Left colon (tissue), 2 donors: ENCODE measurements around the gene FMNL2. TPM values are rescaled to one million over a fixed set of nuclear protein-coding genes. Genes with fewer than 3 reads are reported as not detected.

Source experiments
- total RNA-seq, 2 donors: library from RNA; stranded (reverse); fragmentation: NEBNext Ultra II Directional; extraction: Animal tissue kit (Norgen Biotek cat#: 25700); gene quantifications; one replicate each; pipeline ENCODE4 v1.2.1, GENCODE V29; 2021
- donor health status: DM: no; HTN: no; CAD: no.
- donor health status: DM: yes; HTN: yes; CAD: no.

Gene FMNL2
- total RNA-seq, 2 donors from 2014 or later: 14.8 to 14.9 TPM

Other genes starting within 250 kb of the FMNL2 start
- 1 to 10 TPM in 1 of 2 donors, under 1 TPM in 1; 0.55 to 1.3 TPM for gene CACNB4, start 236.1 kb upstream of the FMNL2 start, total RNA-seq
- gene STAM2, start 159.4 kb upstream of the FMNL2 start, total RNA-seq: 10 to 100 TPM; 35.8 to 43.5 TPM